Left kidney (tissue), 2 donors: Measurements from ENCODE around the gene DQX1. TPM values are rescaled to one million over a fixed set of nuclear protein-coding genes. Genes with fewer than 3 reads are reported as not detected.

Experiments used
- DNase-seq: peaks from one replicate; pipeline ENCODE4 v3.0.0-alpha.2; 2013
- polyA plus RNA-seq: library from polyadenylated mRNA; unstranded; fragments of 120-200 nt; gene quantifications from one replicate; pipeline ENCODE4 v1.2.1, GENCODE V29; 2013; ENCODE audit not compliant: insufficient read length

Gene DQX1
- polyA plus RNA-seq, 1 donor = 0.40 TPM

GRCh38 chr2:74553892-74554819 is 28.1 kb upstream of the DQX1 start, which contains the start of the genes DOK1 and LOXL3:
Gene DOK1 (plus strand): TSS chr2:74554720. CDS start chr2:74554755, 35 bp downstream.
Gene LOXL3 (minus strand): TSS chr2:74553942. CDS start chr2:74552634, 1,308 bp downstream.
- DNase-seq = peak; percentile 91

DNA sequence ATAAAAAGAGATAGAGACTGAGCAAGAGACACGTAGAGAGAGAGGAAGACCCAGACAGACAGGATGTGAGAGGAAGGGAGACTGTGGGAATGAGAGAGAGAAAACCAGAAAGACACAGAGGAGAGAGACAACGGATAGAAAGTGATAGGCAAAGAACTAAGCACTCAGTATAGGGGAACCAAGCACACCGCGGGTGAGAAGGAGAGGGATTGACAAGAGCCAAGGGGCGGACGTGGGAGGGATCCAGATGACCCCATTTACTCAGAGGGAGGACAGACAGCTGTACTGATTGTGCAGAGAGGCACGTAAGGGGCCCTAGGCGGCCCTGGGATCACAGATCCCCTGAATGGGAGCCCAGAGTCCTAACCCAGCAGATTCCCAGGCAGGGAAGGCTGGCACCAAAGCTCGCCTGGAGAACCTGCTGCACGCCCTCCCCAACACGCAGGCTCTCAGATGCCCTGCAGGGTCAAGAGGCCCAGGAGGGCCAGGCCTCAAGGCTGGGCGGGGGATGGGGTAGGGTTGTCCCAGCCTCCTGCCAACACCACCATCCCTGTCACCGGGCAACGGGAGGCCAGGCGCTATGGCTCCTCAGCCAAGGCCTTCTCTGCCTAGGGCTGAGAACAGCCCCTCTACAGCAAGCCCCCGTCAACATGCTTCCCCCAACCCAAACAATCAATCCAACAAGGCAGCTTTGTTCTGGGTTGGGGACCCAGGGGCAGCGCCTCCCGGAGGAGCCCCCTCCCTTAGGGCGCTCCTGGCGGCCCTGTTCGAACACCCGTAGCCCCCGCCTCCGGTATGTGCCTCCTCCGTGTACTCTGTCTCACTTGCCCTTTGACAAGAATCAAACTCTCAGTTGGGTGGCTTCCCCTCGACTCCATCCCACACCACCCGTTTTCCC is 27.1 kb upstream of the DQX1 start:
- no peak for DNase-seq

GRCh38 chr2:74551942-74552913 is 26.2 kb upstream of the DQX1 start:
- no peak for DNase-seq

DNA sequence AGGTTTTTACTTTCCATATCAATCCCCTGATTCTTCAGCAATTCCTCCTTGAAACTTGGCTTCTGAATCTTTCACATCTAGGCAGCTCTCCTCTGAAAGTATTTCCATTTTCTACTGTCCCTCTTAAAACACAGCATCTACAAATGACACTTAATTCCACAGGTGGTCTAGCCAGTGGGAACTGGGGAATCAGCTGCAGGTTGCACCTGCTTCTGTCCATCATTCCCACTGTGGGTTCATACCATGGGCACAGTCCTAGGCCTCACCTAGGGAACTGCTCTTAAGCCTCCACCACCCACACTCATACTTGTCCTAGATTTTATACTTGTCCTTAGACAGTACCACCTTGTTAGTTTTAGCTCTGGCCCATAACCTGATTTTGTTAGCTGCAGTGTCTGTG is 25.5 kb upstream of the DQX1 start:
- no peak for DNase-seq

- DNase-seq = no peak
Observed at GRCh38 chr2:74550231-74550630, 24.2 kb upstream of the DQX1 start.

GRCh38 chr2:74548900-74549826 is 23.1 kb upstream of the DQX1 start:
- peak; percentile 37 for DNase-seq

DNA sequence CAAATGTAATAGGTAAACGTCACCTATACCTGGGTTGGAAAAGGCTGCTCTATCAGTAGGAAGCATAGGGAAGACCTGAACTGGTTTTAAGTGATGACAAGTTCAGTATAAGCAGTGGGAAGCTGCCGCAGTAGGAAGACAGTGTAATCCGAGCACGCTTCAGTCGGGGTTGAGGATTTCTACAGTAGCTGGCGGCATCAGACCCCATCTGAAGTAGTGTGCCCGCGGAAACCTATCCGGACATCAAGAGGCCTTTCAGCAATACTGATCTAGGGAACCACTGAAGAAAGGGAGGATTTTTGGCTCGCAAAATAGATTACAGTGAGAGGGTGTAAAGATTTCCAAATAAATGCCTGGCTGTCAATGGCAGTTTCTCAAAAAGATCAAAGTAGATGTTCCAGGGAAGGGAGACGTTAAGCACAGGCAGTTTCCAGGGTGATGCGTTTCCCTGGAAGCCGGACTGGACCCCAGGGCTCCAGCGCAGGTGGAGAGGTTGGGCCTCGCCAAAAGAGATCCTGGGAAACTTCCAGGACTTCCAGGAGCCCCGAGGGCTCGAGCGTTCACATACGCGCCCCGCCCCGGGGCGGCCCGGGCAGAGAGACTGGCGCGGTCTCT is 22.4 kb upstream of the DQX1 start:
- DNase-seq = no peak

- no peak for DNase-seq
Observed at GRCh38 chr2:74546004-74546403, 20.0 kb upstream of the DQX1 start.

- DNase-seq = no peak
Observed at GRCh38 chr2:74544634-74545033, 18.6 kb upstream of the DQX1 start.

- DNase-seq = no peak
Observed at GRCh38 chr2:74542978-74543377, 16.9 kb upstream of the DQX1 start.

DNA sequence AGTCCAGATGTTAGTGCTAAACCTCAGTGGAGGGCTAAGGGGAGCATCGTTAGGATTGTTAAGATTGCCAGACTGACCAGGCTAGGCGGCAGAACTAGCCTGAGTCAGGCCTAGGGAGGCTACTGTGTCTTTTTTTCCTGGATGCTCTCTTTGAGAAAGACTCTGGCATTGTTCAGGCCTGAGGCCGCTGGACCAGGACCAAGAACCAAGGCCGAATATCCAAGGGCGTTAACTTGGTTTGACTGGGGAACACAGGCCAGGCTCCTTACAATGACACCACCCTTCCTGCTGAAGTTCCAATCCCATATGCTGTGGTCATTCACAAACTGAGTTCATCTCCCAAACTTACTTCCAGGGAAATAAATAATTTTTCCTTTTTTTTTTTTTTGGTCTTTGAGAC is 14.3 kb upstream of the DQX1 start:
- no peak for DNase-seq

- DNase-seq = no peak
Observed at GRCh38 chr2:74538881-74539339, 12.9 kb upstream of the DQX1 start.

DNA sequence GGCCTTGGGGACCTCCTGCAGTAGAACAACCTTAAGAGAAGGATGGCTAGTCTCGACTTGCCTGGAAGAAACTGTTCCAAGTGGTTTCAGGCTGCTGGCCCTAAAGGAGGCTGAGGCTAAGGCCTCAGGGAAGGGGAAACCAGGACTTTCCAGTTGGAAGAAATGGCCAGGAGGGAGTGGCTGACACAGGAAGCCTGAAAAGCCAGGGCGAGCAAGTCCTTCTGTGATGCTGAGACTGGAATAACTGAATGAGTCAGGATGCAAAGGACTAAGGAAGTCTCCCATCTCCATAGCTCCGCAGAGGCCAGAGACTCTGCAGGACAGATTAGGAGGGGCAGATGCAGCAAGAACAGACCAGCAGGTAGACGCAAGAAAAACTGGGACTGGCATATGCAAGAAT is 11.1 kb upstream of the DQX1 start:
- no peak for DNase-seq

- no peak for DNase-seq
Observed at GRCh38 chr2:74536166-74536950, 10.3 kb upstream of the DQX1 start.

DNA sequence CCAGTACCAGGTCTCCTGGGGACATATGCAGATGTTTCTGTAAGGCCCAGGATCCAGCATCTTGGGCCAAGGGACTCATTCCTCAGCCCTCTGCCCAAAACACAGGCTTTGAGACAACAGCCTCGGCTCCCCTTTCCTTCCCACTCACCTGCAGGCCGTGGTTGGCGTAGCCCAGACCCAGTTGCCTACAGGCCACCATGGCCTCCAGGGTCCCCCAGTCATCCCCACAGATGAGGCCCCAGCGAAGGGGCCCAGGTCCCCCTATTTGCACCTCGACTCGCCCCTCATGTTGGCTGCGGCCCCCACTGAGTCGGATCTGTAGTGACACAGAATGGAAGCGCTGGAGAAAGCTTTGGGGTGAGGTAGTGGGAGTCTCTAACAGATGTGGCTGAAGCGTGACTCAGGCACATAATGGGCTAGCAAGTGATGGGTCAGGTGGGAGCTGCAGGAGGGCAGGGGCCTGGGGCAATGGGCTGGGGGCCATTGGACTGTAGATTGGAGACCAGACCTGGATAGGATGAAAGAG is 9.5 kb upstream of the DQX1 start:
- no peak for DNase-seq

- no peak for DNase-seq
Observed at GRCh38 chr2:74534411-74534810, 8.4 kb upstream of the DQX1 start.

DNA sequence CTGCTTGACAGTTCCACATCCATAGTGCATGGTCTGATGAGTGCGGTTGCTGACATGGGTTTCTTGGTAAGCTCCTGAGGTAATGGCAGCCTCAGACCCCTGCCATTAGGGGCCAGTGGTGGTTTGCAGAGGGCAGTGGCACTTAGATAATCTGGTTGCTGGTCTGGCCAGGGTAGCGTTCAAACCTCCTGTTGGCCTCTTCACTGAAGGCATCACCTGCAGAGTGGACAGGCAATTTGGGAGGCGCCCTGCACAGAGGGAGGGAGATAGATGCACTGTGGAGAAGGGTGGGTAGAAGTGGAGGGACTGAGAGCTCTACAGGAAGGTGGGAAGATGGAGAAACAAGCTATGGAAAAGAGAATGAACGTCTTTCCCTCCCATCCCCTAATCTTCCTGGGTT is 7.4 kb upstream of the DQX1 start:
- DNase-seq = no peak

DNA sequence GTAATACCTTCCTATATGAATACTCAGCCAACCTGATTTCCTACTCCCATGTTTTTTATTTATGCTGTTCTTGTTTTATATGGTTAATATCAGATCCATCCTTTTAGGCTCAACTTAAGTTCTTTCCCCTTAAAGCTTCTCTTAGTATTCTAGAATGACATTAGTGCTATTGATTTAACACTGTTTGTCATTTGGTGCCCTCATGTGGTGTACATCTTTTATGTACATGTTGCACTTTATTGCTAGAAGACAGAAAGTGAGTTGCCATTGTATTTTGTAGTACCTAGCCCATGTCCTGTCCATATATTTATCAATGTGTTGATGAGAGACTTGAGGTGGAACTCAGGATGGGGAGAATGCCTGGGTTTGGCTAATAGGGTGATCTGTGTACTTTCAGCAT is 6.2 kb upstream of the DQX1 start:
- no peak for DNase-seq

DNA sequence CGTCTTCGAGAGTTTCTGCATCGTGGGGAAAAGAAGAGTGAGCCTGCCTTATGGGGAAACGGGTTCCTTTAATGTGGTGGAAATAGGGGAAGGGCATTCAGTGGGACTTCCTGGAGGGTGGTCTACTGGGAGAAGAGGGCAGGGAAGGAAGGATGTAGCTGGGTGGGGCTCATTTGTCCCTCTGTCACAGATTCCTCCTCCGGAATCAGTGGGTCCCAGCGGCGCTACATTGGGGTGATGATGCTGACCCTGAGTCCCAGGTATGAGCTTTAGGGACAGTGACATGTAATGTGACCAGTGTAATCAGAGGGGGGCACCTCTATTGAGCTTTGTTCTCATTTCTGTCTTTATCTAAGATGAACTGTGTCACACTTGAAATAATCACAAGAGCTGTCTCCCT is 5.6 kb upstream of the DQX1 start:
- no peak for DNase-seq
